Thyroid gland (tissue), 4 donors: ENCODE data around the gene MASP1.

Experiments
- CTCF ChIP-seq, 6 experiments: fragments of 200-600 bp in 3 of 6; fragments of 450-650 bp in 3 of 6; sonication (generic) in 3 of 6; IDR thresholded peaks; one replicate each; pipeline ENCODE4 v1.5.1; 2016 to 2019; ENCODE audit warnings: antibody characterized with exemption in 6 of 6, mild to moderate bottlenecking in 2 of 6, inconsistent platforms in 1 of 6, moderate library complexity in 1 of 6
- POLR2A ChIP-seq, 2 donors: fragments of 450-650 bp; IDR thresholded peaks; one replicate each; pipeline ENCODE4 v1.6.1; 2017; ENCODE audit warnings: antibody characterized with exemption in 2 of 2, mild to moderate bottlenecking in 2 of 2, moderate library complexity in 1 of 2

GRCh38 chr3:187197335-187197649 lies 94.2 kb downstream of the MASP1 start, which contains the start of gene RTP1:
- TF ChIP-seq CTCF (IDR thresholded peaks at IDR 0.05) (no peak), POLR2A (IDR thresholded peaks at IDR 0.05) (no peak)
